GM18517 (cell line): ENCODE measurements around the gene BICC1.

ENCODE experiments used
- ATAC-seq: cut with Tn5 transposase; IDR thresholded peaks from one replicate; pipeline ENCODE4 v1.9.1; 2021; ENCODE audit warnings: mild to moderate bottlenecking, moderate library complexity; ENCODE audit not compliant: unreplicated experiment

BICC1 gene

GRCh38 chr10:58512491-58513187 lies at the start of gene BICC1:
Gene BICC1 (plus strand): TSS chr10:58512872. CDS start chr10:58513144, 272 bp downstream.
- no peak for ATAC-seq

- no peak for ATAC-seq
These were observed 47.7 kb upstream of the BICC1 start for GRCh38 chr10:58464956-58465355.

- ATAC-seq, result no peak
These were observed 47.0 kb upstream of the BICC1 start for GRCh38 chr10:58465629-58466028.

- ATAC-seq, result no peak
These were observed 44.6 kb upstream of the BICC1 start for GRCh38 chr10:58467931-58468635.

- ATAC-seq, result no peak
These were observed 38.7 kb upstream of the BICC1 start for GRCh38 chr10:58473976-58474375.

- ATAC-seq, result no peak
These were observed 37.1 kb upstream of the BICC1 start for GRCh38 chr10:58475322-58476277.

GRCh38 chr10:58477122-58477521 lies 35.5 kb upstream of the BICC1 start:
- no peak for ATAC-seq

- ATAC-seq, result no peak
These were observed 34.8 kb upstream of the BICC1 start for GRCh38 chr10:58477902-58478301.

GRCh38 chr10:58479045-58479444 lies 33.6 kb upstream of the BICC1 start:
- no peak for ATAC-seq

GRCh38 chr10:58480321-58480720 lies 32.4 kb upstream of the BICC1 start:
- ATAC-seq, result no peak

- no peak for ATAC-seq
These were observed 31.0 kb upstream of the BICC1 start for GRCh38 chr10:58481569-58482109.

GRCh38 chr10:58486821-58487220 lies 25.9 kb upstream of the BICC1 start:
- no peak for ATAC-seq

- no peak for ATAC-seq
These were observed 23.8 kb upstream of the BICC1 start for GRCh38 chr10:58488921-58489320.

GRCh38 chr10:58502956-58503355 lies 9.7 kb upstream of the BICC1 start:
- ATAC-seq, result no peak

- ATAC-seq, result no peak
These were observed 4.4 kb upstream of the BICC1 start for GRCh38 chr10:58508316-58508715.

GRCh38 chr10:58511765-58512490 lies 744 bp upstream of the BICC1 start:
- no peak for ATAC-seq

- no peak for ATAC-seq
These were observed 777 bp downstream of the BICC1 start for GRCh38 chr10:58513188-58514110.

- no peak for ATAC-seq
These were observed 1.6 kb downstream of the BICC1 start for GRCh38 chr10:58514111-58514770.
